Lower leg skin (tissue), 3 donors: ENCODE data around the gene ZNF710.

ENCODE experiments used
- POLR2A ChIP-seq, 2 donors: fragments of 450-650 bp; IDR thresholded peaks; one replicate each; pipeline ENCODE4 v1.6.1; 2016 to 2017; ENCODE audit warnings: antibody characterized with exemption in 2 of 2, mild to moderate bottlenecking in 1 of 2, moderate library complexity in 1 of 2
- TF ChIP-seq, protein P1 (sequence below), 3 donors: fragments of 450-650 bp; IDR thresholded peaks; one replicate each; pipeline ENCODE4 v1.5.1; 2016; ENCODE audit warnings: antibody characterized with exemption in 3 of 3, mild to moderate bottlenecking in 3 of 3, moderate library complexity in 2 of 3

DNA sequence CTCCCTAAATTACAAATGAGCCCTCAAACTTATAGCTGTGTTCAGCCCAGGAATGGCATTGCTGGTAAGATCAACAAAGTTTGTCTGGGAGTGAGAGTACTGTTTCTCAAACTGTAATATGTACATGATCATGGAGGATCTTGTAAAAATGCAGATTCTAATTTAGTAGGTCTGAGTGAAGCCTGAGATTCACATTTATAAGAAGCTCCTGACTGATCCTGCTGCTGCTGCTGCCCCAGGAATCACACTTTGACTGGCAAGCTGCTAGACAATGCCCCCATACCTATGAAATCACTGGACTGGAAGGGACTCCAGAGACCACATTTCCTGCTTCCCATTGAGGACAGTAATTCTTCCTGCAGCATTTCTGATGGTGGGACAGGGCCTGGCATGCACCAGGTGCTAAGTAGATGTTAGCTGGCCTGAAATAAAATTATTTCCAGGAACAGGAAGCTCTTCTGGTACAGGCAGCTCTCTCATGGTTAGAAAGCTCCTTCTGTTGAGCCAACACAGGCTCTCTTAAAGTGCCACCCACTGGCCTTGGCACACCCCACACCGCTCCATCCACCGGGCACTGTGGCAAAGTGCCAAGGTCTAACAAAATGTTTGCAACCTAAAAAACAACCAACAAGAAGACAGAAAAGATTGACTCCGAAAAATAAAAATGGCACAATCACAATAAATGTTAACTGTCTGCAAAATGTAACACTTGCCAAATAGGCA, 36.7 kb upstream of the ZNF710 start:
- TF ChIP-seq, protein P1, sequence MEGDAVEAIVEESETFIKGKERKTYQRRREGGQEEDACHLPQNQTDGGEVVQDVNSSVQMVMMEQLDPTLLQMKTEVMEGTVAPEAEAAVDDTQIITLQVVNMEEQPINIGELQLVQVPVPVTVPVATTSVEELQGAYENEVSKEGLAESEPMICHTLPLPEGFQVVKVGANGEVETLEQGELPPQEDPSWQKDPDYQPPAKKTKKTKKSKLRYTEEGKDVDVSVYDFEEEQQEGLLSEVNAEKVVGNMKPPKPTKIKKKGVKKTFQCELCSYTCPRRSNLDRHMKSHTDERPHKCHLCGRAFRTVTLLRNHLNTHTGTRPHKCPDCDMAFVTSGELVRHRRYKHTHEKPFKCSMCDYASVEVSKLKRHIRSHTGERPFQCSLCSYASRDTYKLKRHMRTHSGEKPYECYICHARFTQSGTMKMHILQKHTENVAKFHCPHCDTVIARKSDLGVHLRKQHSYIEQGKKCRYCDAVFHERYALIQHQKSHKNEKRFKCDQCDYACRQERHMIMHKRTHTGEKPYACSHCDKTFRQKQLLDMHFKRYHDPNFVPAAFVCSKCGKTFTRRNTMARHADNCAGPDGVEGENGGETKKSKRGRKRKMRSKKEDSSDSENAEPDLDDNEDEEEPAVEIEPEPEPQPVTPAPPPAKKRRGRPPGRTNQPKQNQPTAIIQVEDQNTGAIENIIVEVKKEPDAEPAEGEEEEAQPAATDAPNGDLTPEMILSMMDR (IDR thresholded peaks at IDR 0.05), result no peak
- TF ChIP-seq POLR2A (IDR thresholded peaks at IDR 0.05), result no peak
